ENCODE measurements around the gene ANKRD2.

GRCh38 chr10:97540669-97541500, 31.7 kb upstream of the ANKRD2 start:
- TF ChIP-seq CTCF (conservative IDR thresholded peaks at IDR 0.05 in 1 of 2, IDR thresholded peaks at IDR 0.05 in 1 of 2; ENCODE audit: extremely low read depth in 1 of 2, insufficient read depth in 1 of 2, low read depth in 1 of 2, low read length in 2 of 2) (no peak), EZH2 (IDR thresholded peaks at IDR 0.05; ENCODE audit: borderline replicate concordance, low read length) (no peak)

Measured in mammary epithelial cell (primary cell).